ENCODE data around the gene NKAIN2. TPM values are rescaled to one million over a fixed set of nuclear protein-coding genes. Genes with fewer than 3 reads are reported as not detected.

Gene NKAIN2
- total RNA-seq, 4 donors from 2014 or later: 0.19 TPM; not detected in 3

GRCh38 chr6:124573953-124574352 lies 770.3 kb downstream of the NKAIN2 start:
- DNase-seq: no peak
- H3K27me3 ChIP-seq: no peaks in the 10 kb centered on the region
- no peaks in the 10 kb centered on the region for H3K4me1 ChIP-seq
- intact Hi-C loops (cut with DNase I): no loop called here
- H3K4me3 ChIP-seq: no peak overlapping the region
- WGBS, 2 donors: 31 to 32% methylated on average over 1 of the region's 1 CpG
- TF ChIP-seq POLR2A (IDR thresholded peaks at IDR 0.05): no peak
- TF ChIP-seq, protein P1, sequence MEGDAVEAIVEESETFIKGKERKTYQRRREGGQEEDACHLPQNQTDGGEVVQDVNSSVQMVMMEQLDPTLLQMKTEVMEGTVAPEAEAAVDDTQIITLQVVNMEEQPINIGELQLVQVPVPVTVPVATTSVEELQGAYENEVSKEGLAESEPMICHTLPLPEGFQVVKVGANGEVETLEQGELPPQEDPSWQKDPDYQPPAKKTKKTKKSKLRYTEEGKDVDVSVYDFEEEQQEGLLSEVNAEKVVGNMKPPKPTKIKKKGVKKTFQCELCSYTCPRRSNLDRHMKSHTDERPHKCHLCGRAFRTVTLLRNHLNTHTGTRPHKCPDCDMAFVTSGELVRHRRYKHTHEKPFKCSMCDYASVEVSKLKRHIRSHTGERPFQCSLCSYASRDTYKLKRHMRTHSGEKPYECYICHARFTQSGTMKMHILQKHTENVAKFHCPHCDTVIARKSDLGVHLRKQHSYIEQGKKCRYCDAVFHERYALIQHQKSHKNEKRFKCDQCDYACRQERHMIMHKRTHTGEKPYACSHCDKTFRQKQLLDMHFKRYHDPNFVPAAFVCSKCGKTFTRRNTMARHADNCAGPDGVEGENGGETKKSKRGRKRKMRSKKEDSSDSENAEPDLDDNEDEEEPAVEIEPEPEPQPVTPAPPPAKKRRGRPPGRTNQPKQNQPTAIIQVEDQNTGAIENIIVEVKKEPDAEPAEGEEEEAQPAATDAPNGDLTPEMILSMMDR (IDR thresholded peaks at IDR 0.05): no peak
- H3K36me3 ChIP-seq: no peaks in the 10 kb centered on the region
- H3K27ac ChIP-seq: no peak overlapping the region
- H3K9me3 ChIP-seq: no peaks in the 10 kb centered on the region

DNA sequence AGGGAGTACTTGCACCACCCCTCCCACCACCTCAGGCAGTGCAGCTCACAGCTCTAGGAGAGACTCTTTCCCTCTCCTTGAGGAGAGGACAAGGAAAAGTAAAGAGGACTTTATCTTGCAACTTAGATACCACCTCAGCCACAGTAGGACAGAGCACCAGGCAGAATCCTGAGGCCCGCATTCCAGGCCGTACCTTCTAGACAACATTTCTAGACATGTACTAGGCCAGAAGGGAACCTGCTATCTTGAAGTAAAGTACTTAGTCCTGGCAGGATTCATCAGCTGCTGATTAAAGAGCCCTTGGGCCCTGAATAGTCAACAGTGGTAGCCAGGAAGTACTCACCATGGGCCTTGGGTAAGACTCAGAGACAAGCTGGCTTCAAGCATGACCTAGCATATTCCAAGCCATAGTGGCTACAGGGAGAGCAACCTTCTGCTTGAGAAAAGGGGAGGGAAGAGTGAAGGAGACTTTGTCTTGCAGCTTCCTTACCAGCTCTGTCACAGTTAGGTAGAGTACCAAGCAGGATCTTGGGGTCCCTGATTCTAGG lies 774.1 kb downstream of the NKAIN2 start:
- WGBS, 2 donors: 89% methylated on average over 2 of the region's 2 CpGs; no CpG with 5 or more reads in 1 of the 2 donors
- Histone ChIP-seq H3K27me3 (no peaks in the 10 kb centered on the region), H3K36me3 (no peaks in the 10 kb centered on the region), H3K27ac (no peak overlapping the region), H3K4me1 (no peaks in the 10 kb centered on the region), H3K4me3 (no peak overlapping the region), H3K9me3 (no peaks in the 10 kb centered on the region)
- no peak for DNase-seq
- intact Hi-C loops (cut with DNase I): no loop called here
- TF ChIP-seq, protein P1 (IDR thresholded peaks at IDR 0.05): no peak
- no peak for TF ChIP-seq POLR2A (IDR thresholded peaks at IDR 0.05)

DNA sequence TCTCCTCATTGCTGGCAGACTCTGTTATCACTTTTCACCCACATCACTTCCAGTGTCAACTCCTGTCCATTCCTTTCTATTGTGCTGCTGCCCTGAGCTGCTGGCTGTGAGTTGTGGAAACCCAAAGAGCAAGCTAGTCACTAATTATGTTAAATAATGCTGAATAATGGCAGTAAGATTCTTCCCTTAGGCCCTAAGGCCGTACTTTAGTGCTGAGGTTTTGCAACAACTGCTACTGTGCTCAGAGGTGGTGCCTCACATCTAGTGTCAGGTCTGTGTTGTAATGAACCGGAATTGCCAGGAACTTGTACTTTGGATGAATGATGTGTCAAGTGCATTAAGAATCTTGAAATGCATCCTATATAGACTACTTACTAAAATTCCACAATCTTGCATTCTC lies 786.3 kb downstream of the NKAIN2 start:
- Histone ChIP-seq H3K9me3 (no peaks in the 10 kb centered on the region), H3K4me1 (no peaks in the 10 kb centered on the region), H3K27me3 (no peaks in the 10 kb centered on the region), H3K27ac (no peak overlapping the region), H3K36me3 (no peaks in the 10 kb centered on the region), H3K4me3 (no peak overlapping the region)
- no peak for DNase-seq
- 32 to 34% methylated on average over 2 of the region's 2 CpGs for WGBS, 2 donors
- intact Hi-C loops (cut with DNase I): no loop called here
- TF ChIP-seq POLR2A (IDR thresholded peaks at IDR 0.05): no peak

- Histone ChIP-seq H3K4me1 (no peaks in the 10 kb centered on the region), H3K4me3 (no peak overlapping the region), H3K9me3 (no peaks in the 10 kb centered on the region), H3K27me3 (no peaks in the 10 kb centered on the region), H3K27ac (no peak overlapping the region), H3K36me3 (no peaks in the 10 kb centered on the region)
- intact Hi-C loops (cut with DNase I): no loop called here
- no peak for DNase-seq
- 47 to 54% methylated on average over 1 of the region's 1 CpG for WGBS, 2 donors
- TF ChIP-seq, protein P1 (IDR thresholded peaks at IDR 0.05): no peak
- TF ChIP-seq POLR2A (IDR thresholded peaks at IDR 0.05): no peak
Measured at GRCh38 chr6:124599656-124600055, 796.0 kb downstream of the NKAIN2 start.

- Histone ChIP-seq H3K4me3 (no peak overlapping the region), H3K27me3 (no peaks in the 10 kb centered on the region), H3K36me3 (no peaks in the 10 kb centered on the region), H3K4me1 (no peaks in the 10 kb centered on the region), H3K9me3 (no peaks in the 10 kb centered on the region), H3K27ac (no peak overlapping the region)
- no peak for TF ChIP-seq POLR2A (IDR thresholded peaks at IDR 0.05)
- TF ChIP-seq, protein P1 (IDR thresholded peaks at IDR 0.05): no peak
- DNase-seq: no peak
- intact Hi-C loops (cut with DNase I): no loop called here
- WGBS, 2 donors: 23 to 27% methylated on average over 3 of the region's 3 CpGs
Measured at GRCh38 chr6:124604719-124605118, 801.1 kb downstream of the NKAIN2 start.

DNA sequence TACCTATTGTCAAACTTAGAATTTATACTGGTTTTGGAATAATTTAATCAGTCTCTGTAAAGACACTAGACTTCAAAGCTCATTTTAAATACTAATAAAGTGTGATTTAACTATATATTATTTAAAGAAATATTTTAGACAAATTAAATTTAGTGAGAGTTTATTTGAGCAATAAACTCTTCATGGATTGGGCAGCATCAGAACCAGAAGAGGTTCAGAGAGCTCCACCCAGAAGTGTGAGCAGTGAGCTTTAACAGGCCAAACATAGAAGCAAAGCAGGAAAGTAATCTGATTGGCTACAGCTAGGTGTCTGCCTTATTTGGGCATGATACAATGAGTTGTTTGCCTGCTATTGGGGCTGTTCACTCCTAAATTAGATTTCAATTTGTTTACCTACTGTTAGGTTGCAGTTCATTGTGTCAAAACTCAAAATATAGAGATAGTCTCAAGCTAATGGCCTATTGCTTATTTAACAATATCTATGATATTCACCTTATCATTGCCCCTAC lies 803.5 kb downstream of the NKAIN2 start:
- H3K36me3 ChIP-seq: no peaks in the 10 kb centered on the region
- intact Hi-C loops (cut with DNase I): no loop called here
- TF ChIP-seq POLR2A (IDR thresholded peaks at IDR 0.05): no peak
- TF ChIP-seq, protein P1 (IDR thresholded peaks at IDR 0.05): no peak

More for the DNA sequence above, 803.5 kb downstream of the NKAIN2 start:
- no peak overlapping the region for H3K4me3 ChIP-seq
- no peak for DNase-seq
- H3K4me1 ChIP-seq: no peaks in the 10 kb centered on the region
- H3K9me3 ChIP-seq: no peaks in the 10 kb centered on the region
- H3K27ac ChIP-seq: no peak overlapping the region
- no peaks in the 10 kb centered on the region for H3K27me3 ChIP-seq
